Measurements from ENCODE around the gene PCDHGA9. TPM values are rescaled to one million over a fixed set of nuclear protein-coding genes. Genes with fewer than 3 reads are reported as not detected.

PCDHGA9 gene
- total RNA-seq, 1 donor from 2014 or later, result 0.73 TPM

GRCh38 chr5:141399555-141400258 is 2.9 kb upstream of the PCDHGA9 start:
- H3K4me3 Mint-ChIP-seq (ENCODE audit: unreplicated experiment), result no peak overlapping the region
- H3K36me3 Mint-ChIP-seq (ENCODE audit: low read depth, unreplicated experiment), result peaks cover 20% of the 10 kb centered on the region
- Histone ChIP-seq H3K9me3 (ENCODE audit: insufficient read depth, low read depth, low read length) (peaks cover 44% of the 10 kb centered on the region), H4K20me1 (ENCODE audit: insufficient read depth, low read length) (no peaks in the 10 kb centered on the region), H3K27ac (ENCODE audit: low read depth, low read length) (no peak overlapping the region), H3K27me3 (ENCODE audit: insufficient read depth, low read length) (no peaks in the 10 kb centered on the region), H2AFZ (ENCODE audit: low read depth, low read length) (no peak overlapping the region), H3K79me2 (ENCODE audit: insufficient read depth, low read length) (peaks cover 5% of the 10 kb centered on the region), H3K9ac (ENCODE audit: low read length) (no peak overlapping the region), H3K4me1 (ENCODE audit: insufficient read depth, low read length) (no peaks in the 10 kb centered on the region), H3K4me3 (ENCODE audit: insufficient read depth, low read depth, low read length) (no peak overlapping the region), H3K36me3 (ENCODE audit: insufficient read depth, low read length) (no peaks in the 10 kb centered on the region), H3K4me2 (ENCODE audit: low read length) (peak overlapping the region; percentile 31)
- no peaks in the 10 kb centered on the region for H3K4me1 Mint-ChIP-seq (ENCODE audit: low read depth, unreplicated experiment)
- DNase-seq (ENCODE audit: low read depth), result no peak
- TF ChIP-seq EZH2 (IDR thresholded peaks at IDR 0.05; ENCODE audit: insufficient read depth, low read length), result no peak
- no peak for TF ChIP-seq CTCF (IDR thresholded peaks at IDR 0.05; ENCODE audit: insufficient read depth, low read depth, low read length)
- no peak overlapping the region for H3K27ac Mint-ChIP-seq (ENCODE audit: unreplicated experiment)
- H3K9me3 Mint-ChIP-seq (ENCODE audit: unreplicated experiment), result peaks cover 20% of the 10 kb centered on the region
- no peaks in the 10 kb centered on the region for H3K27me3 Mint-ChIP-seq (ENCODE audit: low read depth, unreplicated experiment)
- no peak for FAIRE-seq

- H3K9ac ChIP-seq (ENCODE audit: low read length), result no peak overlapping the region
- peaks cover 50% of the 10 kb centered on the region for H3K9me3 ChIP-seq (ENCODE audit: insufficient read depth, low read depth, low read length)
- Mint-ChIP-seq H3K36me3 (ENCODE audit: low read depth, unreplicated experiment) (peaks cover 15% of the 10 kb centered on the region), H3K9me3 (ENCODE audit: unreplicated experiment) (peaks cover 20% of the 10 kb centered on the region), H3K27ac (ENCODE audit: unreplicated experiment) (no peak overlapping the region), H3K4me1 (ENCODE audit: low read depth, unreplicated experiment) (no peaks in the 10 kb centered on the region), H3K27me3 (ENCODE audit: low read depth, unreplicated experiment) (no peaks in the 10 kb centered on the region), H3K4me3 (ENCODE audit: unreplicated experiment) (no peak overlapping the region)
- H3K36me3 ChIP-seq (ENCODE audit: insufficient read depth, low read length), result no peaks in the 10 kb centered on the region
- DNase-seq (ENCODE audit: low read depth), result no peak
- no peaks in the 10 kb centered on the region for H3K27me3 ChIP-seq (ENCODE audit: insufficient read depth, low read length)
- peak overlapping the region; percentile 13 for H2AFZ ChIP-seq (ENCODE audit: low read depth, low read length)
- peak overlapping the region; percentile 75 for H3K4me2 ChIP-seq (ENCODE audit: low read length)
- H4K20me1 ChIP-seq (ENCODE audit: insufficient read depth, low read length), result no peaks in the 10 kb centered on the region
- H3K27ac ChIP-seq (ENCODE audit: low read depth, low read length), result no peak overlapping the region
- TF ChIP-seq EZH2 (IDR thresholded peaks at IDR 0.05; ENCODE audit: insufficient read depth, low read length) (no peak), CTCF (IDR thresholded peaks at IDR 0.05; ENCODE audit: insufficient read depth, low read depth, low read length) (no peak)
- no peak overlapping the region for H3K4me3 ChIP-seq (ENCODE audit: insufficient read depth, low read depth, low read length)
- H3K4me1 ChIP-seq (ENCODE audit: insufficient read depth, low read length), result no peaks in the 10 kb centered on the region
- peaks cover 9% of the 10 kb centered on the region for H3K79me2 ChIP-seq (ENCODE audit: insufficient read depth, low read length)
- no peak for FAIRE-seq
These were observed 809 bp downstream of the PCDHGA9 start for GRCh38 chr5:141403387-141403786.

Data from astrocyte (in vitro differentiated cells and primary cell).